ENCODE measurements around the gene PRICKLE2. TPM values are rescaled to one million over a fixed set of nuclear protein-coding genes. Genes with fewer than 3 reads are reported as not detected.

Gene PRICKLE2
- total and polyA plus RNA-seq, 2 donors = 1.0 to 1.2 TPM

DNA sequence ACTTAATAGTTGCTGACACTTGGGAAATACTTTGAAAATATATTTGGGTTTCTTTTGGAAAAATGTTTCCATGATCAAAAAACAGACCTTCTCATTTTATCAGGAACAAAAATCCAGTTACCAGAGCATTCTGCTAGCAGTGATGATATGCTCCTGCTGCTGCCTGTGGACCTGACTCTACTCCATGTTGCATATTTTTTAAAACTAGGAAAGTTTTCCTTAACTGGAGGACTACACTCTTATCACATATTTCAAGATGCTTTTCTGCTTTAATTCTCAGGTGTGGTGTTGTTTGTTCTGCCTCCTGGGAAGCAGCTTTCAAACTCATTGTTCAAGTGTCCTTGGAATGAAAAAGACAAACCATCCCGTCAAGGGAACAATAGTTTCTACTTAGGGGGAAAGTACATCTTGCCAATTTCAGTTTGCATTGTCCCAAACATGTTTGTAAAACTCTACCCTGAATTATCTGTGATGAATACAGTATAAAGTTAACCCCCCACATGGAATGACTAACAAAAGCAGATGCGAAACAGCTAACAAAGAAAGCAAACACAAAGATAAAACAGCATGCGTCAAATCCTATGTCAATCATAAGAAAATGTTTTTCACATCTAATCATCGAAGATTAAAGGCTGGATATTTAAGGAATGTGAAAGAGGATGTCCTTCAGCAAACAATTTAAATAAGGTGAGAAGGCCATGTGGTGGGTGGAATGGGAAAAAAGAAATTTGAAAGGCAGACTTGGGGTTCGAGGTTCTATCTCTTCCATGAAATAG lies 161.9 kb downstream of the PRICKLE2 start:
- Histone ChIP-seq H3K27me3 (ENCODE audit: control insufficient read depth in 2 of 2, insufficient read depth in 1 of 2, low read length in 1 of 2) (no peaks in the 10 kb centered on the region), H3K36me3 (ENCODE audit: control insufficient read depth in 2 of 2, insufficient read depth in 2 of 2, low read length in 1 of 2) (no peaks in the 10 kb centered on the region), H3K4me3 (ENCODE audit: low read length in 2 of 2) (no peak overlapping the region), H3K9me3 (ENCODE audit: control insufficient read depth in 2 of 2, insufficient read depth in 1 of 2, low read length in 1 of 2) (no peaks in the 10 kb centered on the region), H3K4me1 (ENCODE audit: control insufficient read depth in 2 of 2, insufficient read depth in 2 of 2, low read length in 2 of 2) (no peaks in the 10 kb centered on the region), H3K27ac (ENCODE audit: low read depth in 1 of 2, low read length in 1 of 2) (no peak overlapping the region)
- 89% methylated on average over 5 of the region's 5 CpGs for WGBS
- no peak for DNase-seq (ENCODE audit: low read depth in 6 of 9, low spot score in 9 of 9)

- Histone ChIP-seq H3K27me3 (ENCODE audit: control insufficient read depth in 2 of 2, insufficient read depth in 1 of 2, low read length in 1 of 2) (no peaks in the 10 kb centered on the region), H3K4me1 (ENCODE audit: control insufficient read depth in 2 of 2, insufficient read depth in 2 of 2, low read length in 2 of 2) (no peaks in the 10 kb centered on the region), H3K9me3 (ENCODE audit: control insufficient read depth in 2 of 2, insufficient read depth in 1 of 2, low read length in 1 of 2) (no peaks in the 10 kb centered on the region), H3K4me3 (ENCODE audit: low read length in 2 of 2) (no peak overlapping the region), H3K27ac (ENCODE audit: low read depth in 1 of 2, low read length in 1 of 2) (no peak overlapping the region), H3K36me3 (ENCODE audit: control insufficient read depth in 2 of 2, insufficient read depth in 2 of 2, low read length in 1 of 2) (no peaks in the 10 kb centered on the region)
- WGBS = 95% methylated on average over 5 of the region's 5 CpGs
- DNase-seq (ENCODE audit: low read depth in 6 of 9, low spot score in 9 of 9) = no peak
Measured at GRCh38 chr3:64061628-64062027, 163.6 kb downstream of the PRICKLE2 start.

DNA sequence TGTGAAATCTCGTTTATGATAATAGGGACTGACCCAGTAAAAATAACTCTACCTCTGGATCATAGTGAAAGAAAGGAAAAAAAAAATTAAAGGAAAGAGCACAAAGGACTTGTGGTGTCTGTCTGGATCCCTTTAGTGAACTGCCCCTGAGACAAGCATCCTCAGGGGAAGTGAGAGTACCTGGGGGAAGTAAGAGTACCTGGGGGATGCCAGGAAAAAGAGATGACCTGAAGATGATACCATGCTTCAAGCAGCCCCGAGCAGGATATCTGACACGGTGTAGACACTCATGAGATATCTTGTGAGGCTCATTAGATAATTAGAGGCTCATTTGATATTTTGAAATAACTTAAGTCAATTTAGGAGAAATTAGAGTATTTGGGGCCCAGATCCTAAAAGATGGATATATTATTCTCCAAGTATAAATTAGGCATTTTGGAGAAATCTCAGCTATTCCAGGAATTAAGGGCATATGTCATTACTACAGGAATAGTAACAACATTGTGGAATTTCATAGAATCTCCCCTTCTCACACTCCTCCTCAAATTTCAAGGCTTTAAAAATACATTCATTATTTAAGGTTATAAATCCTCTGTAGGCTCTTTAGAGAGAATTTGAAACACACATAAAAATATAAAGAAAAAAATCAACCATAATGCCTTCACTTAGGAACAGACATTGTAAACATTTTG lies 165.6 kb downstream of the PRICKLE2 start:
- Histone ChIP-seq H3K27me3 (ENCODE audit: control insufficient read depth in 2 of 2, insufficient read depth in 1 of 2, low read length in 1 of 2) (no peaks in the 10 kb centered on the region), H3K27ac (ENCODE audit: low read depth in 1 of 2, low read length in 1 of 2) (no peak overlapping the region), H3K4me1 (ENCODE audit: control insufficient read depth in 2 of 2, insufficient read depth in 2 of 2, low read length in 2 of 2) (no peaks in the 10 kb centered on the region), H3K36me3 (ENCODE audit: control insufficient read depth in 2 of 2, insufficient read depth in 2 of 2, low read length in 1 of 2) (no peaks in the 10 kb centered on the region), H3K4me3 (ENCODE audit: low read length in 2 of 2) (no peak overlapping the region), H3K9me3 (ENCODE audit: control insufficient read depth in 2 of 2, insufficient read depth in 1 of 2, low read length in 1 of 2) (no peaks in the 10 kb centered on the region)
- WGBS = 94% methylated on average over 3 of the region's 3 CpGs
- DNase-seq (ENCODE audit: low read depth in 6 of 9, low spot score in 9 of 9) = no peak

GRCh38 chr3:64058566-64058965 lies 166.7 kb downstream of the PRICKLE2 start:
- Histone ChIP-seq H3K27ac (ENCODE audit: low read depth in 1 of 2, low read length in 1 of 2) (no peak overlapping the region), H3K4me1 (ENCODE audit: control insufficient read depth in 2 of 2, insufficient read depth in 2 of 2, low read length in 2 of 2) (no peaks in the 10 kb centered on the region), H3K36me3 (ENCODE audit: control insufficient read depth in 2 of 2, insufficient read depth in 2 of 2, low read length in 1 of 2) (no peaks in the 10 kb centered on the region), H3K4me3 (ENCODE audit: low read length in 2 of 2) (no peak overlapping the region), H3K27me3 (ENCODE audit: control insufficient read depth in 2 of 2, insufficient read depth in 1 of 2, low read length in 1 of 2) (no peaks in the 10 kb centered on the region), H3K9me3 (ENCODE audit: control insufficient read depth in 2 of 2, insufficient read depth in 1 of 2, low read length in 1 of 2) (no peaks in the 10 kb centered on the region)
- DNase-seq (ENCODE audit: low read depth in 6 of 9, low spot score in 9 of 9) = no peak
- 15% methylated on average over 4 of the region's 4 CpGs for WGBS

- no peaks in the 10 kb centered on the region for H3K36me3 ChIP-seq (ENCODE audit: control insufficient read depth in 2 of 2, insufficient read depth in 2 of 2, low read length in 1 of 2)
- 96% methylated on average over 4 of the region's 4 CpGs for WGBS
- no peaks in the 10 kb centered on the region for H3K4me1 ChIP-seq (ENCODE audit: control insufficient read depth in 2 of 2, insufficient read depth in 2 of 2, low read length in 2 of 2)
- no peaks in the 10 kb centered on the region for H3K9me3 ChIP-seq (ENCODE audit: control insufficient read depth in 2 of 2, insufficient read depth in 1 of 2, low read length in 1 of 2)
- no peak overlapping the region for H3K4me3 ChIP-seq (ENCODE audit: low read length in 2 of 2)
- no peaks in the 10 kb centered on the region for H3K27me3 ChIP-seq (ENCODE audit: control insufficient read depth in 2 of 2, insufficient read depth in 1 of 2, low read length in 1 of 2)
- H3K27ac ChIP-seq (ENCODE audit: low read depth in 1 of 2, low read length in 1 of 2) = no peak overlapping the region
- DNase-seq (ENCODE audit: low read depth in 6 of 9, low spot score in 9 of 9) = no peak
Measured at GRCh38 chr3:64057231-64057630, 168.0 kb downstream of the PRICKLE2 start.

- Histone ChIP-seq H3K9me3 (ENCODE audit: control insufficient read depth in 2 of 2, insufficient read depth in 1 of 2, low read length in 1 of 2) (no peaks in the 10 kb centered on the region), H3K4me3 (ENCODE audit: low read length in 2 of 2) (no peak overlapping the region), H3K4me1 (ENCODE audit: control insufficient read depth in 2 of 2, insufficient read depth in 2 of 2, low read length in 2 of 2) (no peaks in the 10 kb centered on the region), H3K36me3 (ENCODE audit: control insufficient read depth in 2 of 2, insufficient read depth in 2 of 2, low read length in 1 of 2) (no peaks in the 10 kb centered on the region), H3K27ac (ENCODE audit: low read depth in 1 of 2, low read length in 1 of 2) (no peak overlapping the region), H3K27me3 (ENCODE audit: control insufficient read depth in 2 of 2, insufficient read depth in 1 of 2, low read length in 1 of 2) (no peaks in the 10 kb centered on the region)
- 92% methylated on average over 3 of the region's 3 CpGs for WGBS
- no peak for DNase-seq (ENCODE audit: low read depth in 6 of 9, low spot score in 9 of 9)
Measured at GRCh38 chr3:64056606-64057180, 168.6 kb downstream of the PRICKLE2 start.

DNA sequence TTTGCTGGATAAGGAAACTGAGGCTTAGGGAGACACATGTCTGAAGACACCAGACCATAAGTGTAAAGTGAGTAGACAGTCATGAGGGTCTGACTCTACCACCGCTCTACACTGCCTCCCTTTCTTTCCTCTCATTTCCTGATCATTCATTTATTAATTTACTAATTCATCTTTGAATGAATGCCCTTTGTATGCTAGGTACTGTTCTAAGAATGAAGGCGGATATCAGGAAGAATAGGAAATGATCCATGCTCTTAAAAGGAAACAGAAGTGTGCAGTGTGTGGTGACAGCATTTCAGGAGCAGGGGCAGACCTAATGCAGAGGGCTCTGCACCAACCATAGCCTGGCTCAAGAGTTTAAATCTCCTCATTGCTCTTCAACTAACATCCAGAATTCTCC lies 170.2 kb downstream of the PRICKLE2 start:
- Histone ChIP-seq H3K4me3 (ENCODE audit: low read length in 2 of 2) (no peak overlapping the region), H3K9me3 (ENCODE audit: control insufficient read depth in 2 of 2, insufficient read depth in 1 of 2, low read length in 1 of 2) (no peaks in the 10 kb centered on the region), H3K36me3 (ENCODE audit: control insufficient read depth in 2 of 2, insufficient read depth in 2 of 2, low read length in 1 of 2) (no peaks in the 10 kb centered on the region), H3K27ac (ENCODE audit: low read depth in 1 of 2, low read length in 1 of 2) (no peak overlapping the region), H3K27me3 (ENCODE audit: control insufficient read depth in 2 of 2, insufficient read depth in 1 of 2, low read length in 1 of 2) (no peaks in the 10 kb centered on the region), H3K4me1 (ENCODE audit: control insufficient read depth in 2 of 2, insufficient read depth in 2 of 2, low read length in 2 of 2) (no peaks in the 10 kb centered on the region)
- 88% methylated on average over 2 of the region's 2 CpGs for WGBS
- DNase-seq (ENCODE audit: low read depth in 6 of 9, low spot score in 9 of 9) = no peak

DNA sequence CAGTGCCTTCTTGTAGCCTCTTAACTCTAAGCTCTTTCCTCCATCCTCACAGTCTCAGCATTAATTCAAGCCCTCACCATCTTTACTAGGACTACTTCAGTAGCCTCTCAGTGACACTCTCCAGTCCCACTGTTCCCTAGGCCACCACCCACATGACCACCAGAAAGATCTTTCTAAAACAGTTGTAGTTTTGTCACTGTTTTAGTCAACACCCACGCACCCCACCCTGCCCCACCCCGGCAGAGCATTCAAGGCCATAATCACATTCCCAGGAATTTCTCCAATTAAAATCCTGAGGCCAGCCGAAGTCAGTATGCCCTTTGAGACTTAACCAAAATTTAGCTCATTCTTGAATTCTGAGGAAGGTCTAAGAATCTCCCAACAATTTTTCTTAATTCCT lies 170.8 kb downstream of the PRICKLE2 start:
- Histone ChIP-seq H3K27ac (ENCODE audit: low read depth in 1 of 2, low read length in 1 of 2) (no peak overlapping the region), H3K9me3 (ENCODE audit: control insufficient read depth in 2 of 2, insufficient read depth in 1 of 2, low read length in 1 of 2) (no peaks in the 10 kb centered on the region), H3K4me3 (ENCODE audit: low read length in 2 of 2) (no peak overlapping the region), H3K36me3 (ENCODE audit: control insufficient read depth in 2 of 2, insufficient read depth in 2 of 2, low read length in 1 of 2) (no peaks in the 10 kb centered on the region), H3K4me1 (ENCODE audit: control insufficient read depth in 2 of 2, insufficient read depth in 2 of 2, low read length in 2 of 2) (no peaks in the 10 kb centered on the region), H3K27me3 (ENCODE audit: control insufficient read depth in 2 of 2, insufficient read depth in 1 of 2, low read length in 1 of 2) (peaks cover 0 to 3% of the 10 kb centered on the region in 2 donors)
- no peak for DNase-seq (ENCODE audit: low read depth in 6 of 9, low spot score in 9 of 9)
- WGBS = 98% methylated on average over 3 of the region's 3 CpGs

DNA sequence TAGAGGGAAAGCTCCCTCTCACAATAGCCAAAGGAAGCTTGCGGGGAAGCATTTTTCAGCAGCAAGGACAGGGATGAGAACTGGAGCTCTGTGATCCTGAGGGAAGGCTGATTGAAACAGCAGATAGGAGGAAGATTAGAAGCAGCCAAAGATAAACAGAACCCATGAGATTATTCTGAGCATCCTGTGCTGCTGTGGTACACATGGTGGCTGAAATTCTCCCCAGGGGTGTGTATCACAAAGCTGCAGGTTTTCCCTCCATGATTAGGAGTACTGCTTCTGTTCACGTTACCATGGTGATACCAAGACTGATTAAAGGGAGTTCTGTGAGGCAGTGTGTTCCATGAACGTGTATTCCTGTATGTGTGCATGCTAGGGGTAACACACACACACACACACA lies 171.7 kb downstream of the PRICKLE2 start:
- H3K36me3 ChIP-seq (ENCODE audit: control insufficient read depth in 2 of 2, insufficient read depth in 2 of 2, low read length in 1 of 2) = no peaks in the 10 kb centered on the region
- H3K27me3 ChIP-seq (ENCODE audit: control insufficient read depth in 2 of 2, insufficient read depth in 1 of 2, low read length in 1 of 2) = peaks cover 0 to 3% of the 10 kb centered on the region in 2 donors
- H3K4me3 ChIP-seq (ENCODE audit: low read length in 2 of 2) = no peak overlapping the region
- DNase-seq (ENCODE audit: low read depth in 6 of 9, low spot score in 9 of 9) = no peak
- WGBS = 93% methylated on average over 3 of the region's 3 CpGs
- no peaks in the 10 kb centered on the region for H3K9me3 ChIP-seq (ENCODE audit: control insufficient read depth in 2 of 2, insufficient read depth in 1 of 2, low read length in 1 of 2)
- no peaks in the 10 kb centered on the region for H3K4me1 ChIP-seq (ENCODE audit: control insufficient read depth in 2 of 2, insufficient read depth in 2 of 2, low read length in 2 of 2)
- H3K27ac ChIP-seq (ENCODE audit: low read depth in 1 of 2, low read length in 1 of 2) = no peak overlapping the region
